Calu3 (cell line): ENCODE data around the gene INSL3. TPM values are rescaled to one million over a fixed set of nuclear protein-coding genes. Genes with fewer than 3 reads are reported as not detected.

Experiments
- BruUV-seq: library from RNA; stranded (reverse); fragments of 400-500 nt; replicated peaks from 2 replicates; lab custom pipeline; 2021; lab: Mats Ljungman, UMichigan
- CTCF ChIA-PET: fragments of 300-600 bp; sonication (Branson Sonifier 250); formaldehyde crosslinking; loops from one replicate; lab custom pipeline; 2022; ENCODE audit warnings: antibody characterized with exemption; lab: Charles Lee
- DNase-seq: peaks from one replicate; pipeline ENCODE4 v3.0.0; 2022
- H3K27ac Mint-ChIP-seq: one replicate; pipeline ENCODE4 v1.8.0; 2022; ENCODE audit warnings: mixed read lengths; ENCODE audit not compliant: unreplicated experiment
- H3K27me3 Mint-ChIP-seq: one replicate; pipeline ENCODE4 v1.8.0; 2022; ENCODE audit warnings: mixed read lengths; ENCODE audit not compliant: unreplicated experiment
- H3K36me3 Mint-ChIP-seq: one replicate; pipeline ENCODE4 v1.8.0; 2022; ENCODE audit warnings: mild to moderate bottlenecking, moderate library complexity, mixed read lengths; ENCODE audit not compliant: insufficient read depth, unreplicated experiment
- H3K4me1 Mint-ChIP-seq: one replicate; pipeline ENCODE4 v1.8.0; 2022; ENCODE audit warnings: mild to moderate bottlenecking, low read depth, mixed read lengths; ENCODE audit not compliant: unreplicated experiment
- H3K4me3 Mint-ChIP-seq: one replicate; pipeline ENCODE4 v1.8.0; 2022; ENCODE audit warnings: mild to moderate bottlenecking, low read depth, moderate library complexity, mixed read lengths; ENCODE audit not compliant: unreplicated experiment
- H3K9me3 Mint-ChIP-seq: one replicate; pipeline ENCODE4 v1.8.0; 2022; ENCODE audit warnings: low read depth, mixed read lengths; ENCODE audit not compliant: unreplicated experiment
- intact Hi-C: fragments of 100-400 bp; cut with micrococcal nuclease; formaldehyde crosslinking; loops from one replicate; pipeline ENCODE4 v1.10.0; 2022; ENCODE audit not compliant: unreplicated experiment
- total RNA-seq: library from RNA; stranded (reverse); gene quantifications from 2 replicates; pipeline ENCODE4 v1.2.3, GENCODE V29; 2022
- TF ChIP-seq, protein P1 (sequence below): fragments of 200-600 bp; IDR thresholded peaks from one replicate; pipeline ENCODE4 v1.8.0; 2022; ENCODE audit warnings: antibody characterized with exemption; ENCODE audit not compliant: unreplicated experiment

The INSL3 gene
- total RNA-seq, 1 experiment from 2014 or later, result not detected

GRCh38 chr19:17829855-17830566 lies 8.7 kb upstream of the INSL3 start:
- Mint-ChIP-seq H3K4me1 (no peaks in the 10 kb centered on the region), H3K9me3 (no peaks in the 10 kb centered on the region), H3K4me3 (no peak overlapping the region), H3K27ac (no peak overlapping the region), H3K27me3 (peaks cover 16% of the 10 kb centered on the region), H3K36me3 (no peaks in the 10 kb centered on the region)
- CTCF ChIA-PET, result interaction anchor here (0.6 to 0.7 kb wide), 3 partner anchors 14 to 52 kb away, joined by 3 to 9 read pairs (median 4); no protein-coding TSS in a partner anchor
- BruUV-seq, result no TSS peak
- DNase-seq, result no peak
- intact Hi-C loops, result no loop called here
- TF ChIP-seq, protein P1, sequence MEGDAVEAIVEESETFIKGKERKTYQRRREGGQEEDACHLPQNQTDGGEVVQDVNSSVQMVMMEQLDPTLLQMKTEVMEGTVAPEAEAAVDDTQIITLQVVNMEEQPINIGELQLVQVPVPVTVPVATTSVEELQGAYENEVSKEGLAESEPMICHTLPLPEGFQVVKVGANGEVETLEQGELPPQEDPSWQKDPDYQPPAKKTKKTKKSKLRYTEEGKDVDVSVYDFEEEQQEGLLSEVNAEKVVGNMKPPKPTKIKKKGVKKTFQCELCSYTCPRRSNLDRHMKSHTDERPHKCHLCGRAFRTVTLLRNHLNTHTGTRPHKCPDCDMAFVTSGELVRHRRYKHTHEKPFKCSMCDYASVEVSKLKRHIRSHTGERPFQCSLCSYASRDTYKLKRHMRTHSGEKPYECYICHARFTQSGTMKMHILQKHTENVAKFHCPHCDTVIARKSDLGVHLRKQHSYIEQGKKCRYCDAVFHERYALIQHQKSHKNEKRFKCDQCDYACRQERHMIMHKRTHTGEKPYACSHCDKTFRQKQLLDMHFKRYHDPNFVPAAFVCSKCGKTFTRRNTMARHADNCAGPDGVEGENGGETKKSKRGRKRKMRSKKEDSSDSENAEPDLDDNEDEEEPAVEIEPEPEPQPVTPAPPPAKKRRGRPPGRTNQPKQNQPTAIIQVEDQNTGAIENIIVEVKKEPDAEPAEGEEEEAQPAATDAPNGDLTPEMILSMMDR, result no peak

DNA sequence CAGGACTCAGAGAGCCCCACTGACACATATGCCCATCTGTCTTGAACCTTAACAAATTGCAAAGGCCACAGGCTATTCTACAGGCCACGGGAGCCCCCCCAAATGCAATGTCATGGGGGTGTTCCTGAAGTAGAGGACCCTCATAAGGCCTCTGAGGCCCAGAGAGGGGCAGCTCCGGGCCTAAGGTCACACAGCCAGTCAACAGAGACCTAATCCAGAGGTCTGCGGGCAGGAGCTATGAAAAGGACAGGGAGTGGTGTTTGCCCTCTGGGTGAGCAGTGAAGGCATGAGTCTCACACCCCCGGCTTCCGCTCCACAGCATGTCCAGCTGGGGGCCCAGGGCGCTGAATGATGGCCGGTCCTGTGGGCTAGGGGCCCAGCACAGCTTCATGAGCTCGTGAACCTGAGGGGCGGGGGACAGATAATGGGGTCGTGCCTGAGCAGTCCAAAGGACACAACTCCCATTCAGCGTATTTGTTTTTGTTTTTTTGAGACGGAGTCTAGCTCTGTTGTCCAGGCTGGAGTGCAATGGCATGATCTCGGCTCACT lies 5.3 kb upstream of the INSL3 start:
- Mint-ChIP-seq H3K9me3 (no peaks in the 10 kb centered on the region), H3K36me3 (no peaks in the 10 kb centered on the region), H3K4me3 (no peak overlapping the region), H3K27me3 (peaks cover 34% of the 10 kb centered on the region), H3K27ac (no peak overlapping the region), H3K4me1 (no peaks in the 10 kb centered on the region)
- TF ChIP-seq, protein P1, result no peak
- CTCF ChIA-PET, result no interaction called here
- intact Hi-C loops, result no loop called here
- no peak for DNase-seq
- no TSS peak for BruUV-seq

DNA sequence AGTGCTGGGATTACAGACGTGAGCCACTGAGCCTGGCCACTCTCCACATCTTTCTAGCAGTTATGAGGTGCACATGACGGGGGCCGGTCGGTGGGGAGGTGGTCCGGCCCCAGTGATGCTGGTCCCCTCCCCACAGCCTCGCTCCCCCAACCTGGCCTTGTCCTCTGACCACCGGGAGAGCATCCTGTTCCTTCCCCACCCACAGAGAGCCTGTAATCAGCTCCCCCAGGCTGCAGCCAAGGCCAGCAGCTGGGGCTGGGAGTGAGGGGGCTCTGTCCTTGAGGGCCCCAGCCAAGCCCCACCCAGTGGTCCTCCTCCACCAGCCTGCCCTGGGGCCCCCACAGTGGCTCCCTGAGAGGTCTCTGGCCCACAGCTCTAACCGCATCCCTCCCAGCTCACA lies 3.0 kb upstream of the INSL3 start:
- H3K4me3 Mint-ChIP-seq, result no peak overlapping the region

GRCh38 chr19:17817668-17818363 lies 3.5 kb downstream of the INSL3 start:
- no peaks in the 10 kb centered on the region for H3K27me3 Mint-ChIP-seq
- CTCF ChIA-PET, result no interaction called here
- no peak overlapping the region for H3K27ac Mint-ChIP-seq
- TF ChIP-seq, protein P1, result no peak
- peaks cover 42% of the 10 kb centered on the region for H3K36me3 Mint-ChIP-seq
- intact Hi-C loops, result no loop called here
- BruUV-seq, result no TSS peak
- no peak for DNase-seq
- H3K4me3 Mint-ChIP-seq, result no peak overlapping the region
- no peaks in the 10 kb centered on the region for H3K4me1 Mint-ChIP-seq
- no peaks in the 10 kb centered on the region for H3K9me3 Mint-ChIP-seq

More for the DNA sequence above, 3.0 kb upstream of the INSL3 start:
- CTCF ChIA-PET, result no interaction called here
- no peak for DNase-seq
- Mint-ChIP-seq H3K27me3 (peaks cover 34% of the 10 kb centered on the region), H3K4me1 (no peaks in the 10 kb centered on the region), H3K36me3 (no peaks in the 10 kb centered on the region), H3K9me3 (no peaks in the 10 kb centered on the region), H3K27ac (no peak overlapping the region)
- BruUV-seq, result no TSS peak
- TF ChIP-seq, protein P1, result no peak
- intact Hi-C loops, result no loop called here
